Body of pancreas (tissue), 4 donors: ENCODE measurements around the gene CDC42EP5. TPM values are rescaled to one million over a fixed set of nuclear protein-coding genes. Genes with fewer than 3 reads are reported as not detected.

Experiments used
- ATAC-seq: fragments of 150-250 bp; one replicate; pipeline ENCODE4 v1.9.1; 2016
- DNase-seq, 4 donors: peaks; one replicate each; pipeline ENCODE4 v3.0.0-alpha.2; 2019
- H3K27ac ChIP-seq, 4 donors: fragments of 200-600 bp; sonication (generic); 1 replicate in 3 of 4; 2 replicates in 1 of 4; pipeline versions ENCODE4 v1.5.1 to v1.6.1; 2016 to 2019; ENCODE audit warnings: mild to moderate bottlenecking in 1 of 4, mixed read lengths in 1 of 4, moderate library complexity in 1 of 4
- H3K27me3 ChIP-seq, 2 donors: fragments of 200-600 bp; sonication (generic); one replicate each; pipeline ENCODE4 v1.6.0; 2016; ENCODE audit warnings: mild to moderate bottlenecking in 1 of 2
- H3K36me3 ChIP-seq, 2 donors: fragments of 200-600 bp; sonication (generic); replicated peaks in 1 of 2; 2 replicates each; pipeline ENCODE4 v1.5.1; 2016; ENCODE audit warnings: low read depth in 2 of 2; ENCODE audit not compliant: insufficient read depth in 1 of 2
- H3K4me1 ChIP-seq: fragments of 200-600 bp; sonication (generic); one replicate; pipeline ENCODE4 v1.6.0; 2016
- H3K4me3 ChIP-seq, 2 donors: fragments of 200-600 bp; sonication (generic); 1 replicate in 1 of 2; 2 replicates in 1 of 2; pipeline ENCODE4 v1.5.1; 2016 to 2019
- H3K9me3 ChIP-seq, 3 donors: fragments of 200-600 bp; sonication (generic); 1 replicate in 2 of 3; 2 replicates in 1 of 3; pipeline ENCODE4 v1.5.1; 2016
- POLR2A ChIP-seq, 3 donors: fragments of 450-650 bp; IDR thresholded peaks; one replicate each; pipeline ENCODE4 v1.6.1; 2016; ENCODE audit warnings: antibody characterized with exemption in 3 of 3, mild to moderate bottlenecking in 2 of 3
- WGBS, 2 donors: methylation state at CpG; one replicate each; pipeline ENCODE4 v1.1.5; 2017; 5-methylcytosine and 5-hydroxymethylcytosine counted together
- intact Hi-C: fragments of 100-400 bp; cut with DNase I; formaldehyde crosslinking; loops from one replicate; pipeline ENCODE4 v1.15.1; 2023
- total RNA-seq, 2 donors: library from RNA; depleted of rRNA; stranded (reverse); fragments of >200 nt; gene quantifications; one replicate each; pipeline ENCODE4 v1.1.0, GENCODE V29; 2016
- TF ChIP-seq, protein P1 (sequence below), 7 experiments: fragments of 450-650 bp in 4 of 7; fragments of 200-600 bp in 3 of 7; sonication (generic) in 3 of 7; IDR thresholded peaks; one replicate each; pipeline ENCODE4 v1.5.1; 2016 to 2019; ENCODE audit warnings: antibody characterized with exemption in 7 of 7

Gene CDC42EP5
- total RNA-seq, 2 donors from 2014 or later = 18.2 to 92.9 TPM

DNA sequence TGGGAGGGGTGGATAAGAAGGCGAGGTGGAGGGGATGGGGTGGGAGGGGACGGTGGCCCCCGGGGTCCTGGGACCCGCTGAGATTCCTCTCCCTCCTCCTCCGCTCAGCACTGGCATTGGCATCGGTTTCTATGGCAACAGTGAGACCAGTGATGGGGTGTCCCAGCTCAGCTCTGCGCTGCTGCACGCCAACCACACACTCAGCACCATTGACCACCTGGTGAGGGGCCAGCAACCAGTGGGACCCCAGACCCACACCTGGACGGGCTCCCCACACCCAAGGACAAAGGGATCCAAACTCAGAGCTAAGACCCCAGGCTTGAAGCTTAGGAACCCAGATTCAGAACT lies 52.0 kb downstream of the CDC42EP5 start:
- peak in 1 of 4 donors; percentile 17 for DNase-seq
- Histone ChIP-seq H3K9me3 (no peaks in the 10 kb centered on the region), H3K27ac (peak overlapping the region; percentile 71 to 87 (median 78)), H3K36me3 (no peaks in the 10 kb centered on the region), H3K4me1 (peaks cover 20% of the 10 kb centered on the region), H3K27me3 (peaks cover 0 to 10% of the 10 kb centered on the region in 2 donors), H3K4me3 (no peak overlapping the region)
- intact Hi-C loops = no loop called here
- no peak for TF ChIP-seq POLR2A (IDR thresholded peaks at IDR 0.05)
- TF ChIP-seq, protein P1, sequence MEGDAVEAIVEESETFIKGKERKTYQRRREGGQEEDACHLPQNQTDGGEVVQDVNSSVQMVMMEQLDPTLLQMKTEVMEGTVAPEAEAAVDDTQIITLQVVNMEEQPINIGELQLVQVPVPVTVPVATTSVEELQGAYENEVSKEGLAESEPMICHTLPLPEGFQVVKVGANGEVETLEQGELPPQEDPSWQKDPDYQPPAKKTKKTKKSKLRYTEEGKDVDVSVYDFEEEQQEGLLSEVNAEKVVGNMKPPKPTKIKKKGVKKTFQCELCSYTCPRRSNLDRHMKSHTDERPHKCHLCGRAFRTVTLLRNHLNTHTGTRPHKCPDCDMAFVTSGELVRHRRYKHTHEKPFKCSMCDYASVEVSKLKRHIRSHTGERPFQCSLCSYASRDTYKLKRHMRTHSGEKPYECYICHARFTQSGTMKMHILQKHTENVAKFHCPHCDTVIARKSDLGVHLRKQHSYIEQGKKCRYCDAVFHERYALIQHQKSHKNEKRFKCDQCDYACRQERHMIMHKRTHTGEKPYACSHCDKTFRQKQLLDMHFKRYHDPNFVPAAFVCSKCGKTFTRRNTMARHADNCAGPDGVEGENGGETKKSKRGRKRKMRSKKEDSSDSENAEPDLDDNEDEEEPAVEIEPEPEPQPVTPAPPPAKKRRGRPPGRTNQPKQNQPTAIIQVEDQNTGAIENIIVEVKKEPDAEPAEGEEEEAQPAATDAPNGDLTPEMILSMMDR (IDR thresholded peaks at IDR 0.05) = no peak
- WGBS, 2 donors = 30 to 46% methylated on average over 6 to 9 of the region's 9 CpGs
- ATAC-seq = no peak

DNA sequence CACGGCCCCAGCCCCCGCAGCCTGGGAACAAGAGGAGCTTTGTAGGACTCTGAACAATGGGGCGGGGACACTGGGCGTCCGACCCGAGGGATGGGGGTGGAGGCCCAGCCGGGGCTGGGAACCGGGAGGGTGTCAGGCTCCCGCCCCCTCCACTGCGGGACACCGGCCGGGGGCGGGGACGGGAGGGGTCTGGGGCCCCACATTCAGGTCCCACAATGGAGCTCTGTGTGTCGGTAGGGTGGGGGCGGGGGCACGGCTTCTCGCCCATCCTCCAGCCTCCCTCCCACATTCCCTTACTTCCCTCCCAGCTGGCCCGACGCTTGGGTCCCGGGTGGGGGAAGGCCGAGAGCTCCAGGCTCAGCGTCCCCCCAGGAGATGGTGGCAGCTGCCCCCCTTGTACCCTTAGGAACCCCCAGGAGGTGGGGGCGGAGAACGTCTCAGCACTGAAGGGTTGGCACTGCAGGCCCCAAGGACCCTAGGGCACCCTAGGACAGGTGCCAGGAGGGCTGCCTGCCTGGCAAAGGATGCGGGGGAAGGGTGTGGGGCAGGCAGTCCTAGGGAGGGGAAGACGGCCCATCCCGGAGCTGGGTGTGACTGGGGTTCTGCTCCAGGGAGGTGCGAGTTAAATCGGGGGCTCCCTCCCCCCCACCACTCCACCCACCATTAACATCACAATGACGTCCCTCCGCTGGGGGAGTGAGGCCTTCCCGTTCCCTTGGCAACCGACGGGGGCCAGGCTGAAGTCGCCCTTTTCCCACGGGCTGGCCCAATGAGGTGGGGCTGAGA lies 52.5 kb downstream of the CDC42EP5 start:
- peak; percentile 84 for ATAC-seq
- H3K4me3 ChIP-seq = no peak overlapping the region
- WGBS, 2 donors = 4 to 9% methylated on average over 20 to 36 of the region's 37 CpGs

DNA sequence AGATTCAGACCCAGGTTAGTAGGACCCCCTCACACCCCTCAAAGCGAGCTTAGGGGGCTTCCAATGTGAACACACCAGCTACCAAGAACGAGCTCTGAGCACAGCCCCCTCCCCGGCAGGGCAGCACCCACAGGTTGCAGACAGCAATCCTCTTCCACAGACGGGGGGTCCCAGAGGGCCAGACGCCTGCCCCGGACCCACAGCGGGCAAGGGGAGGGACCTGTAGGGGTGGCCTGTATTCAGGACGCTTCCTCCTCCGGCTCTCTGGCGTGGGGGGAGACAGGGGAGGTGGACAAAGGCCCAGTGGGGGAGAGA lies 53.1 kb downstream of the CDC42EP5 start:
- 13 to 24% methylated on average over 5 to 10 of the region's 10 CpGs for WGBS, 2 donors
- intact Hi-C loops = no loop called here
- no peak for TF ChIP-seq POLR2A (IDR thresholded peaks at IDR 0.05)
- TF ChIP-seq, protein P1 (IDR thresholded peaks at IDR 0.05) = no peak
- peak overlapping the region; percentile 73 to 87 (median 80) for H3K27ac ChIP-seq
- H3K4me1 ChIP-seq = peaks cover 20% of the 10 kb centered on the region
- DNase-seq = no peak
- H3K4me3 ChIP-seq = no peak overlapping the region
- ATAC-seq = no peak
- H3K36me3 ChIP-seq = no peaks in the 10 kb centered on the region
- H3K27me3 ChIP-seq = peaks cover 0 to 14% of the 10 kb centered on the region in 2 donors
- H3K9me3 ChIP-seq = no peaks in the 10 kb centered on the region

More for the DNA sequence above, 52.5 kb downstream of the CDC42EP5 start:
- Histone ChIP-seq H3K36me3 (no peaks in the 10 kb centered on the region), H3K9me3 (no peaks in the 10 kb centered on the region), H3K27me3 (peaks cover 0 to 14% of the 10 kb centered on the region in 2 donors), H3K27ac (peak overlapping the region; percentile 73 to 87 (median 80)), H3K4me1 (peaks cover 20% of the 10 kb centered on the region)
- intact Hi-C loops = no loop called here
- DNase-seq = peak; percentile 71 to 86 (median 80)
- TF ChIP-seq, protein P1 (IDR thresholded peaks at IDR 0.05) = no peak
- TF ChIP-seq POLR2A (IDR thresholded peaks at IDR 0.05) = peak; percentile 21 to 81 (median 76)

DNA sequence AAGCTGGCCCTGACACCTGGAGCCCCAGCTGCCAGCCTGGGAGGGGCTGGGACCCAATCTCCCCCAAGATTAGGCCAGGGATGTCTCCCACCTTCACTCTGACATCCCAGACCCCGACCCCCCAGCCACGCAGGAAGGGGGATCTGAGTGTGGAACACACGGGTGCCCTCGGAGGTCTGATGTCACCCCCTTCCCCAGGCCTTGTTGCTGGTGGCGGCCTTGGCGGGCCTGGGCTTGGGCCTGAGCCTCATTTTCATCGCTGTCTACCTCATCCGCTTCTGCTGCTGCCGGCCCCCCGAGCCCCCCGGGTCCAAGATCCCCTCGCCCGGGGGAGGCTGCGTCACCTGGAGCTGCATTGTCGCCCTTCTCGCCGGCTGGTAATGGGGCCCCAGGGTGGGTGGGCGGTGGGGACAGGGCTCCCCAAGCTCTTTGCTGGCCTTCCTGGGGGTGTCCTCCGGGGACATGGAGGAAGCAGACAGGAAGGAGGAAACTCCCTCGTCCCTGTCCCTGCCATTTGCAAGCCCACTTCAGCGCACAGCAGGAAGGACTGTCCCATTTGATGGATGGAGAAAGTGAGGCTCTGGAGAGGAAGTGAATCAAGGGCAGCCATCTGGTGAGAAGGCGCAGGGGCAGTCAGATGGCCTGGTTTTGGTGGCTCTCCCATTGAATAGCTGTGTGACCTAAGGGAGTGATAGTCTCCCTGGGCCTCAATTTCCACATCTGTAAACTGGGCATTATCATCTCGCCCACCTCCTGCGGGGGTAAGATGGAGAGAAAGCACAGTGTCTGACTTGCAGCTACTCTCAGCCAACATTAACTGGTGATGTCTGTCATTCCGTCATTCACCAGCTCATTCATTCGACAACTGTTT lies 53.9 kb downstream of the CDC42EP5 start:
- Histone ChIP-seq H3K4me3 (no peak overlapping the region), H3K4me1 (peaks cover 20% of the 10 kb centered on the region), H3K27ac (peak overlapping the region; percentile 73 to 87 (median 80)), H3K36me3 (no peaks in the 10 kb centered on the region), H3K9me3 (no peaks in the 10 kb centered on the region), H3K27me3 (peaks cover 0 to 14% of the 10 kb centered on the region in 2 donors)
- intact Hi-C loops = no loop called here
- WGBS, 2 donors = 62 to 81% methylated on average over 12 to 26 of the region's 26 CpGs
- no peak for DNase-seq
- ATAC-seq = no peak
- TF ChIP-seq, protein P1 (IDR thresholded peaks at IDR 0.05) = no peak
- no peak for TF ChIP-seq POLR2A (IDR thresholded peaks at IDR 0.05)
